ENCODE results near the gene MACROD2. TPM values are rescaled to one million over a fixed set of nuclear protein-coding genes. Genes with fewer than 3 reads are reported as not detected.

MACROD2 gene
- total and polyA plus RNA-seq, 8 donors: 0.78 to 31.3 (median 10.9) TPM; not detected in 1

- no peaks in the 10 kb centered on the region for H3K4me1 ChIP-seq
- no peaks in the 10 kb centered on the region for H3K27me3 ChIP-seq
- no peak overlapping the region for H3K27ac ChIP-seq
- WGBS, 5 donors: 71 to 85% (median 80%) methylated on average over 2 of the region's 2 CpGs
- intact Hi-C loops (cut with DNase I; ENCODE audit: low total_unique reads): no loop called here
- H3K36me3 ChIP-seq: no peaks in the 10 kb centered on the region
- no peak for TF ChIP-seq EP300 (IDR thresholded peaks at IDR 0.05)
- TF ChIP-seq CTCF (IDR thresholded peaks at IDR 0.05): no peak
- no peak for TF ChIP-seq POLR2A (IDR thresholded peaks at IDR 0.05)
- TF ChIP-seq POLR2AphosphoS5 (IDR thresholded peaks at IDR 0.05): no peak
- no peak for DNase-seq
- no peaks in the 10 kb centered on the region for H3K9me3 ChIP-seq
- no peak overlapping the region for H3K4me3 ChIP-seq
Observed at GRCh38 chr20:15317546-15318232, 1322.4 kb downstream of the MACROD2 start.

GRCh38 chr20:15318682-15319081, 1323.4 kb downstream of the MACROD2 start:
- no peaks in the 10 kb centered on the region for H3K9me3 ChIP-seq
- H3K4me1 ChIP-seq: no peaks in the 10 kb centered on the region
- TF ChIP-seq POLR2A (IDR thresholded peaks at IDR 0.05) (no peak), POLR2AphosphoS5 (IDR thresholded peaks at IDR 0.05) (no peak), CTCF (IDR thresholded peaks at IDR 0.05) (no peak), EP300 (IDR thresholded peaks at IDR 0.05) (no peak)
- H3K36me3 ChIP-seq: no peaks in the 10 kb centered on the region
- no peak overlapping the region for H3K4me3 ChIP-seq
- no peaks in the 10 kb centered on the region for H3K27me3 ChIP-seq
- no peak for DNase-seq
- intact Hi-C loops (cut with DNase I; ENCODE audit: low total_unique reads): no loop called here
- H3K27ac ChIP-seq: no peak overlapping the region

GRCh38 chr20:15319439-15319838, 1324.1 kb downstream of the MACROD2 start:
- H3K27me3 ChIP-seq: no peaks in the 10 kb centered on the region
- H3K27ac ChIP-seq: no peak overlapping the region
- H3K9me3 ChIP-seq: no peaks in the 10 kb centered on the region
- intact Hi-C loops (cut with DNase I; ENCODE audit: low total_unique reads): no loop called here
- no peaks in the 10 kb centered on the region for H3K4me1 ChIP-seq
- DNase-seq: no peak
- no peak for TF ChIP-seq EP300 (IDR thresholded peaks at IDR 0.05)
- TF ChIP-seq POLR2A (IDR thresholded peaks at IDR 0.05): no peak
- TF ChIP-seq CTCF (IDR thresholded peaks at IDR 0.05): no peak
- no peak for TF ChIP-seq POLR2AphosphoS5 (IDR thresholded peaks at IDR 0.05)
- WGBS, 5 donors: 89 to 92% (median 90%) methylated on average over 2 of the region's 2 CpGs
- no peak overlapping the region for H3K4me3 ChIP-seq
- no peaks in the 10 kb centered on the region for H3K36me3 ChIP-seq

- TF ChIP-seq CTCF (IDR thresholded peaks at IDR 0.05) (no peak), POLR2AphosphoS5 (IDR thresholded peaks at IDR 0.05) (no peak), POLR2A (IDR thresholded peaks at IDR 0.05) (no peak), EP300 (IDR thresholded peaks at IDR 0.05) (no peak)
- H3K27me3 ChIP-seq: no peaks in the 10 kb centered on the region
- no peaks in the 10 kb centered on the region for H3K36me3 ChIP-seq
- no peaks in the 10 kb centered on the region for H3K4me1 ChIP-seq
- no peak overlapping the region for H3K4me3 ChIP-seq
- WGBS, 5 donors: 66 to 82% (median 72%) methylated on average over 2 of the region's 2 CpGs
- DNase-seq: no peak
- intact Hi-C loops (cut with DNase I; ENCODE audit: low total_unique reads): no loop called here
- no peak overlapping the region for H3K27ac ChIP-seq
- no peaks in the 10 kb centered on the region for H3K9me3 ChIP-seq
Observed at GRCh38 chr20:15320941-15321340, 1325.6 kb downstream of the MACROD2 start.
